Measurements from ENCODE around the gene WDR54. TPM values are rescaled to one million over a fixed set of nuclear protein-coding genes. Genes with fewer than 3 reads are reported as not detected.

The WDR54 gene
- total RNA-seq, 1 experiment from 2014 or later: 54.9 TPM

GRCh38 chr2:74383254-74383653 is 38.3 kb upstream of the WDR54 start:
- Histone ChIP-seq H3K79me2 (ENCODE audit: insufficient read depth, low read length) (peaks cover 57% of the 10 kb centered on the region), H3K27ac (ENCODE audit: low read depth, low read length) (no peak overlapping the region), H3K9me2 (ENCODE audit: insufficient read depth) (no peaks in the 10 kb centered on the region), H3K36me3 (ENCODE audit: control insufficient read depth in 1 of 2, insufficient read depth in 2 of 2, low read length in 2 of 2) (no peaks in the 10 kb centered on the region; a peak in 1 of 4 replicates), H3K4me1 (ENCODE audit: control insufficient read depth in 1 of 2, insufficient read depth in 2 of 2, low read length in 2 of 2) (peaks cover 4 to 10% of the 10 kb centered on the region in 2 experiments; a peak in 3 of 4 replicates), H2AFZ (ENCODE audit: low read depth, low read length, poor library complexity, severe bottlenecking) (no peak overlapping the region), H3K27me3 (ENCODE audit: insufficient read depth, low read length) (no peaks in the 10 kb centered on the region), H4K20me1 (ENCODE audit: insufficient read depth) (no peaks in the 10 kb centered on the region), H3K9me3 (ENCODE audit: control insufficient read depth in 1 of 2, insufficient read depth in 1 of 2, low read depth in 1 of 2, low read length in 2 of 2) (no peaks in the 10 kb centered on the region), H3K4me3 (replicated peaks in 1 of 2; ENCODE audit: low read depth in 1 of 2, low read length in 2 of 2) (no peak overlapping the region), H3K9ac (ENCODE audit: low read length) (no peak overlapping the region), H3K4me2 (ENCODE audit: low read length) (no peak overlapping the region)
- RAD21 ChIA-PET (ENCODE audit: low non-redundant PET in 1 of 2, low total read pairs in 2 of 2, uncharacterized antibody in 2 of 2, unreplicated experiment in 2 of 2): no interaction called here
- no peak for TF ChIP-seq EGR1 (IDR thresholded peaks at IDR 0.05; ENCODE audit: low read depth)
- TF ChIP-seq MAX (IDR thresholded peaks at IDR 0.05): no peak
- TF ChIP-seq ATF3 (IDR thresholded peaks at IDR 0.05): no peak
- no peak for TF ChIP-seq JUND (IDR thresholded peaks at IDR 0.05)
- no peak for TF ChIP-seq ZBTB33 (IDR thresholded peaks at IDR 0.05; ENCODE audit: extremely low read depth, insufficient replicate concordance, low read length)
- no peak for TF ChIP-seq SP1 (IDR thresholded peaks at IDR 0.05; ENCODE audit: low read depth)
- no peak for TF ChIP-seq FOSL1 (IDR thresholded peaks at IDR 0.05; ENCODE audit: low read depth)
- TF ChIP-seq ZNF274 (IDR thresholded peaks at IDR 0.05; ENCODE audit: low read depth, low read length): no peak
- no peak for TF ChIP-seq CBX3 (IDR thresholded peaks at IDR 0.05; ENCODE audit: low read depth)
- no peak for TF ChIP-seq EZH2 (IDR thresholded peaks at IDR 0.05)
- POLR2A ChIA-PET: no interaction called here
- CTCF ChIA-PET: interaction anchor here (1.6 kb wide), 1 partner anchor 8 kb away, joined by 8 read pairs; no protein-coding TSS in a partner anchor
- BruUV-seq (replicated peaks): no TSS peak
- intact Hi-C loops (cut with micrococcal nuclease): no loop called here
- no peak for ATAC-seq
- no peak for DNase-seq (ENCODE audit: low read depth, low spot score)

Measured in HCT116 (cell line).